ENCODE results near the gene LRP5.

DNA sequence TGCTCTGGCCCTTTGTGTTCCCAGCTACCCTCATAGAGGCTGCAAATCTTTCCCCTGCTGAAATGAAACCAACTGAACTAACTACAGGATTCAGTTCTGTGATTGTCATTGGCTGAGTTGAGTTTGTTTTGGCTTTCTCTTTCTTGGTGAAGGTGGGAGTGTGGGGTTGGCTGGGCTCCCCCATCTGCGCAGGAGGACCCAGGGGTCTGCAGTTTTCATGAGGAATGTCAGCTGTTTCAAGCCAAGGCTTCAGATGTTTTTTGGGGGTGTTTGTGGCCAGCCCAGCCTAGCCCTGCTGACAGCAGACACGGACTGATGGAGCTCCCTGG, 34.0 kb downstream of the LRP5 start:
- TF ChIP-seq, protein P1, sequence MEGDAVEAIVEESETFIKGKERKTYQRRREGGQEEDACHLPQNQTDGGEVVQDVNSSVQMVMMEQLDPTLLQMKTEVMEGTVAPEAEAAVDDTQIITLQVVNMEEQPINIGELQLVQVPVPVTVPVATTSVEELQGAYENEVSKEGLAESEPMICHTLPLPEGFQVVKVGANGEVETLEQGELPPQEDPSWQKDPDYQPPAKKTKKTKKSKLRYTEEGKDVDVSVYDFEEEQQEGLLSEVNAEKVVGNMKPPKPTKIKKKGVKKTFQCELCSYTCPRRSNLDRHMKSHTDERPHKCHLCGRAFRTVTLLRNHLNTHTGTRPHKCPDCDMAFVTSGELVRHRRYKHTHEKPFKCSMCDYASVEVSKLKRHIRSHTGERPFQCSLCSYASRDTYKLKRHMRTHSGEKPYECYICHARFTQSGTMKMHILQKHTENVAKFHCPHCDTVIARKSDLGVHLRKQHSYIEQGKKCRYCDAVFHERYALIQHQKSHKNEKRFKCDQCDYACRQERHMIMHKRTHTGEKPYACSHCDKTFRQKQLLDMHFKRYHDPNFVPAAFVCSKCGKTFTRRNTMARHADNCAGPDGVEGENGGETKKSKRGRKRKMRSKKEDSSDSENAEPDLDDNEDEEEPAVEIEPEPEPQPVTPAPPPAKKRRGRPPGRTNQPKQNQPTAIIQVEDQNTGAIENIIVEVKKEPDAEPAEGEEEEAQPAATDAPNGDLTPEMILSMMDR (IDR thresholded peaks at IDR 0.05 in 2 of 3, conservative IDR thresholded peaks at IDR 0.05 in 1 of 3; ENCODE audit: borderline replicate concordance in 1 of 3, insufficient read depth in 1 of 3, low read depth in 2 of 3, low read length in 2 of 3), result no peak
- TF ChIP-seq POLR2AphosphoS5 (IDR thresholded peaks at IDR 0.05; ENCODE audit: low read depth, low read length) (no peak), EGR1 (IDR thresholded peaks at IDR 0.05; ENCODE audit: low read depth) (no peak)

All from HCT116 (cell line).